DMS53 treated with DMSO at 0.1 percent for 48 hours (cell line): Measurements from ENCODE around the gene PLA2G2F.
"Not testable (repeated sequence)": the region's sequence is repeated elsewhere in the genome, so short reads cannot be mapped to it uniquely, and the experiment has no call there.

Source experiments
- DNase-seq: peaks from one replicate; lab custom pipeline; 2025; ENCODE audit not compliant: unreplicated experiment; lab: John Stamatoyannopoulos, UW

The PLA2G2F gene

GRCh38 chr1:20112279-20113000 lies 26.7 kb upstream of the PLA2G2F start:
- DNase-seq = no peak

GRCh38 chr1:20114021-20114648 lies 25.0 kb upstream of the PLA2G2F start:
- DNase-seq = no peak

GRCh38 chr1:20115479-20115878 lies 23.6 kb upstream of the PLA2G2F start:
- no peak for DNase-seq

- no peak for DNase-seq
Observed at GRCh38 chr1:20115916-20116315, 23.2 kb upstream of the PLA2G2F start.

GRCh38 chr1:20117236-20117635 lies 21.9 kb upstream of the PLA2G2F start:
- DNase-seq = no peak

- DNase-seq = no peak
Observed at GRCh38 chr1:20119347-20119746, 19.8 kb upstream of the PLA2G2F start, which contains the start of gene PLA2G2D. Gene PLA2G2D, minus strand, starts transcription at chr1:20119536. Its CDS starts 38 bp downstream, at chr1:20119498.

- no peak for DNase-seq
Observed at GRCh38 chr1:20120796-20121195, 18.3 kb upstream of the PLA2G2F start.

GRCh38 chr1:20123722-20124455 lies 15.2 kb upstream of the PLA2G2F start:
- no peak for DNase-seq

GRCh38 chr1:20124456-20125057 lies 14.6 kb upstream of the PLA2G2F start:
- peak; percentile 5 for DNase-seq

- DNase-seq = no peak
Observed at GRCh38 chr1:20125100-20125499, 14.0 kb upstream of the PLA2G2F start.

GRCh38 chr1:20126041-20126805 lies 12.9 kb upstream of the PLA2G2F start:
- no peak for DNase-seq

GRCh38 chr1:20126806-20127440 lies 12.2 kb upstream of the PLA2G2F start:
- no peak for DNase-seq

- not testable (repeated sequence) for DNase-seq
Observed at GRCh38 chr1:20130518-20130917, 8.6 kb upstream of the PLA2G2F start.

GRCh38 chr1:20134995-20135394 lies 4.1 kb upstream of the PLA2G2F start:
- DNase-seq = no peak

- DNase-seq = no peak
Observed at GRCh38 chr1:20136249-20136648, 2.9 kb upstream of the PLA2G2F start.

GRCh38 chr1:20137055-20137454 lies 2.1 kb upstream of the PLA2G2F start:
- peak; percentile 28 for DNase-seq

- no peak for DNase-seq
Observed at GRCh38 chr1:20137604-20138003, 1.5 kb upstream of the PLA2G2F start.

- no peak for DNase-seq
Observed at GRCh38 chr1:20138346-20138745, 777 bp upstream of the PLA2G2F start.

GRCh38 chr1:20139776-20140612 lies 871 bp downstream of the PLA2G2F start:
- no peak for DNase-seq
